PC-9 (cell line): ENCODE data around the gene MBP. TPM values are rescaled to one million over a fixed set of nuclear protein-coding genes. Genes with fewer than 3 reads are reported as not detected.
"Not testable (repeated sequence)": the region's sequence is repeated elsewhere in the genome, so short reads cannot be mapped to it uniquely, and the experiment has no call there.

ENCODE experiments used
- BruUV-seq: library from RNA; stranded (reverse); fragments of 400-500 nt; replicated peaks from 2 replicates; lab custom pipeline; 2021; lab: Mats Ljungman, UMichigan
- CTCF ChIA-PET: fragments of 300-600 bp; sonication (Branson Sonifier 250); formaldehyde crosslinking; loops from one replicate; lab custom pipeline; 2022; ENCODE audit warnings: antibody characterized with exemption; lab: Charles Lee
- POLR2A ChIA-PET: fragments of 300-600 bp; sonication (Branson Sonifier 250); formaldehyde crosslinking; loops from one replicate; lab custom pipeline; 2022; ENCODE audit warnings: antibody characterized with exemption; ENCODE audit not compliant: unreplicated experiment; lab: Charles Lee
- DNase-seq, 2 experiments: peaks; one replicate each; pipeline versions ENCODE4 v3.0.0 to v3.0.0-alpha.2; 2015 to 2022; ENCODE audit warnings: mixed read lengths in 1 of 2
- H2AFZ ChIP-seq: fragments of 200-600 bp; sonication (generic); 2 replicates; pipeline ENCODE4 v1.8.1; 2017; ENCODE audit warnings: antibody characterized with exemption
- H3F3A ChIP-seq: fragments of 200-600 bp; sonication (generic); 2 replicates; pipeline ENCODE4 v1.8.1; 2017; ENCODE audit warnings: antibody characterized with exemption, mild to moderate bottlenecking, low read depth; ENCODE audit not compliant: insufficient read depth
- H3K27ac ChIP-seq: fragments of 200-600 bp; sonication (generic); 2 replicates; pipeline ENCODE4 v1.6.1; 2016; ENCODE audit warnings: mixed run types
- H3K27me3 ChIP-seq: fragments of 200-600 bp; sonication (generic); 2 replicates; pipeline ENCODE4 v1.6.1; 2016; ENCODE audit warnings: low read depth, mixed run types; ENCODE audit not compliant: insufficient read depth
- H3K36me3 ChIP-seq: fragments of 200-600 bp; sonication (generic); 2 replicates; pipeline ENCODE4 v1.6.1; 2016; ENCODE audit warnings: low read depth, mixed run types
- H3K4me1 ChIP-seq: fragments of 200-600 bp; sonication (generic); replicated peaks from 2 replicates; pipeline ENCODE4 v1.6.1; 2016; ENCODE audit warnings: mixed run types; ENCODE audit not compliant: insufficient read depth
- H3K4me2 ChIP-seq: fragments of 200-600 bp; sonication (generic); 2 replicates; pipeline ENCODE4 v1.6.1; 2017; ENCODE audit warnings: mixed run types
- H3K4me3 ChIP-seq: fragments of 200-600 bp; sonication (generic); 2 replicates; pipeline ENCODE4 v1.6.1; 2016; ENCODE audit warnings: mixed run types
- H3K79me2 ChIP-seq: fragments of 200-600 bp; sonication (generic); 2 replicates; pipeline ENCODE4 v1.6.1; 2017; ENCODE audit warnings: low read depth, mixed run types
- H3K9me2 ChIP-seq: fragments of 200-600 bp; sonication (generic); 2 replicates; pipeline ENCODE4 v1.8.1; 2017; ENCODE audit warnings: mild to moderate bottlenecking; ENCODE audit not compliant: insufficient read depth
- H3K9me3 ChIP-seq: fragments of 200-600 bp; sonication (generic); 2 replicates; pipeline ENCODE4 v1.8.1; 2016; ENCODE audit warnings: low read depth; ENCODE audit not compliant: insufficient read depth
- H4K20me1 ChIP-seq: fragments of 200-600 bp; sonication (generic); 2 replicates; pipeline ENCODE4 v1.8.1; 2017; ENCODE audit not compliant: insufficient read depth
- EZH2 ChIP-seq: fragments of 200-600 bp; sonication (generic); IDR thresholded peaks from 2 replicates; pipeline ENCODE4 v1.8.0; 2017; ENCODE audit warnings: antibody characterized with exemption, low read depth
- intact Hi-C: fragments of 100-400 bp; cut with micrococcal nuclease; formaldehyde crosslinking; loops from one replicate; pipeline ENCODE4 v1.10.0; 2022; ENCODE audit not compliant: unreplicated experiment
- total RNA-seq: library from RNA; stranded (reverse); gene quantifications from 2 replicates; pipeline ENCODE4 v1.2.3, GENCODE V29; 2021
- TF ChIP-seq, protein P1 (sequence below): fragments of 200-600 bp; sonication (generic); conservative IDR thresholded peaks from 2 replicates; pipeline ENCODE4 v1.6.1; 2017; ENCODE audit warnings: mixed run types, antibody characterized with exemption, mild to moderate bottlenecking, moderate library complexity

Gene MBP
- total RNA-seq, 1 experiment from 2014 or later, result 37.9 TPM

DNA sequence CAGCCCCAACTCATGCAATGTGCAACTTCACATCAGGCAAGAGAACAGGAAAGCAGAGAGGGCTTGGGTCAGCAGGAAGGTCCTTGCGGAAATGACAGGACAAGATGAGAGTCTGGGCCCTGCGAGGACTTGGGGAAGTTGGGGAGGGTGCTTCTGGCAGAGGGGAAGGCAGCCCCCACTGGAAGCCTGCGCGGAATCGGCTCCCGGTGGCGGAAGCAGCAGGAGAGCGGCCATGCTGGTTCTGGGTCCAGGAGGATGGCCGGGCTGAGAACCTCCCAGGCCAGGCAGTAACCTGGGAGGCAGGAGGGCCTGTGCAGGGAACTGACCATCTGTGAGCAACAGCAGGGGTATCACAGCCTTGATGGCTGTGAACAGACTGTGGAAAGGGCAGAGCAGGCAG is 112.9 kb downstream of the MBP start:
- Histone ChIP-seq H3K9me2 (no peaks in the 10 kb centered on the region), H4K20me1 (peaks cover 20% of the 10 kb centered on the region), H2AFZ (no peak overlapping the region), H3K4me1 (no peaks in the 10 kb centered on the region), H3K4me2 (no peak overlapping the region), H3K9me3 (no peaks in the 10 kb centered on the region), H3K79me2 (no peaks in the 10 kb centered on the region; the same call in 1 of the 2 replicates), H3K4me3 (no peak overlapping the region), H3K27me3 (no peaks in the 10 kb centered on the region), H3K36me3 (peaks cover 8% of the 10 kb centered on the region; the same call in 1 of the 2 replicates), H3K27ac (no peak overlapping the region), H3F3A (no peaks in the 10 kb centered on the region)
- DNase-seq, result no peak
- ChIA-PET CTCF (no interaction called here), POLR2A (no interaction called here)
- TF ChIP-seq, protein P1, sequence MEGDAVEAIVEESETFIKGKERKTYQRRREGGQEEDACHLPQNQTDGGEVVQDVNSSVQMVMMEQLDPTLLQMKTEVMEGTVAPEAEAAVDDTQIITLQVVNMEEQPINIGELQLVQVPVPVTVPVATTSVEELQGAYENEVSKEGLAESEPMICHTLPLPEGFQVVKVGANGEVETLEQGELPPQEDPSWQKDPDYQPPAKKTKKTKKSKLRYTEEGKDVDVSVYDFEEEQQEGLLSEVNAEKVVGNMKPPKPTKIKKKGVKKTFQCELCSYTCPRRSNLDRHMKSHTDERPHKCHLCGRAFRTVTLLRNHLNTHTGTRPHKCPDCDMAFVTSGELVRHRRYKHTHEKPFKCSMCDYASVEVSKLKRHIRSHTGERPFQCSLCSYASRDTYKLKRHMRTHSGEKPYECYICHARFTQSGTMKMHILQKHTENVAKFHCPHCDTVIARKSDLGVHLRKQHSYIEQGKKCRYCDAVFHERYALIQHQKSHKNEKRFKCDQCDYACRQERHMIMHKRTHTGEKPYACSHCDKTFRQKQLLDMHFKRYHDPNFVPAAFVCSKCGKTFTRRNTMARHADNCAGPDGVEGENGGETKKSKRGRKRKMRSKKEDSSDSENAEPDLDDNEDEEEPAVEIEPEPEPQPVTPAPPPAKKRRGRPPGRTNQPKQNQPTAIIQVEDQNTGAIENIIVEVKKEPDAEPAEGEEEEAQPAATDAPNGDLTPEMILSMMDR, result no peak
- intact Hi-C loops, result no loop called here
- BruUV-seq, result no TSS peak

DNA sequence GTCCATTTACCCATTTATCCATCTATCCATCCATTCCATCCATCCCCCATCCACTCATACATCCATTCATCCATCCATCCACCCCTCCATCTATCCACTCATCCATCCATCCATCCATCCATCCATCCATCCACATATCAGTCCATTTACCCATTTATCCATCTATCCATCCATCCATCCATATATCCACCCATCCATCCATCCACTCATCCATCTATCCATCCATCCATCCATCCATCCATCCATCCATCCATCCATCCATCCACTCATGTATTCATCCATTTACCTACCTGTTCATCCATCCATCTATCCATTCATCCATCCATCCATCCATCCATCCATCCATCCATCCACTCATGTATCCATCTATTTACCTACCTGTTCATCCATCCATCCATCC is 113.9 kb downstream of the MBP start:
- H4K20me1 ChIP-seq, result peaks cover 20% of the 10 kb centered on the region
- POLR2A ChIA-PET, CTCF ChIA-PET, H3K27ac ChIP-seq, BruUV-seq, DNase-seq, H3K36me3 ChIP-seq, H3K9me2 ChIP-seq, H3K4me3 ChIP-seq, intact Hi-C loops, H3K27me3 ChIP-seq, H2AFZ ChIP-seq, H3K9me3 ChIP-seq, H3K4me2 ChIP-seq, H3F3A ChIP-seq, H3K4me1 ChIP-seq, H3K79me2 ChIP-seq: not testable (repeated sequence)

DNA sequence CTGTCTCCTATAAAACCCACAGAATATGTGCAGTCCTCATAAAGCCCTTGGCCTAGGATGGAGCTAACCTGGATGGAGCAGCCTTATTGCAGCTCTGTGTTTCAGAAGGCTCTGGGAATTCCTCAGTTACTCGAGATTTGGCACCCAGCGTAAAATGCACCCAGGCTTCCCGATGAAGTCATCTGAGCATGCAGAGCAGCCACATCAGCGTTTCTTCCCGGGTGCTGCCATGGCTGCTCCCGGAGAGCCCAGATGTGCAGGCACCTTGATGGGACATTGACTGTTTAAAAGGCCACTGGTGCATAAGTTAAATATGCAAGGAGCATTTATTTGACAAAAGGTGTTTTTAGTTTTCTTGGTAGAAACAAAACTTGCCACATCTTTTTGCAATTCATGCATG is 115.2 kb downstream of the MBP start:
- no peaks in the 10 kb centered on the region for H3K4me1 ChIP-seq
- H3K79me2 ChIP-seq, result peaks cover 8% of the 10 kb centered on the region; the same call in 1 of the 2 replicates
- ChIA-PET POLR2A (no interaction called here), CTCF (no interaction called here)
- H3K4me2 ChIP-seq, result no peak overlapping the region
- no peaks in the 10 kb centered on the region for H3K9me3 ChIP-seq
- peaks cover 8% of the 10 kb centered on the region; the same call in 1 of the 2 replicates for H3K36me3 ChIP-seq
- H2AFZ ChIP-seq, result no peak overlapping the region
- H4K20me1 ChIP-seq, result peaks cover 17% of the 10 kb centered on the region
- no peaks in the 10 kb centered on the region for H3F3A ChIP-seq
- no peak overlapping the region for H3K4me3 ChIP-seq
- intact Hi-C loops, result no loop called here
- H3K27ac ChIP-seq, result no peak overlapping the region
- no peaks in the 10 kb centered on the region for H3K9me2 ChIP-seq
- TF ChIP-seq, protein P1, result no peak
- no peak for TF ChIP-seq EZH2
- DNase-seq, result no peak
- H3K27me3 ChIP-seq, result no peaks in the 10 kb centered on the region
- BruUV-seq, result no TSS peak

DNA sequence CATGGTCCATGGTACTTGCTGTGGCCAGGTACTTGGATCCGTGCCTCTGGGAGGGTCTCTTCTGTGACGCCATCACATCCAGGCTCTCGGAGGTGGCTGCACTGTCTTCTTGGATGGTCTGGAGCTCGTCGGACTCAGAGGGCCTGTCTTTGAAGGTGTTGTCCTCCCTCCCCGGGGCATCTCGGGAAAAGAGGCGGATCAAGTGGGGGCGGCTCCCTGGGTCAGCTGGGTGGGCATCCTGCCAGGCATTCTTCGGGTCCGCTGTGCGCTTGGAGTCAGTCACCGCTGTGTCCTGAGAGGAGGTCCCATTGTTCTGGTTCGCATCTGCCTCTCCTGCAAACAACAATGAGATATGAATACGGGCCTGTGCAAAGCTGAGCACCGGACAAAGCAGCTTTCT is 115.6 kb downstream of the MBP start:
- H3K9me3 ChIP-seq, result no peaks in the 10 kb centered on the region
- DNase-seq, result no peak
- H3K4me1 ChIP-seq, result no peaks in the 10 kb centered on the region
- peaks cover 8% of the 10 kb centered on the region; the same call in 1 of the 2 replicates for H3K79me2 ChIP-seq
- H3K4me3 ChIP-seq, result no peak overlapping the region
- H4K20me1 ChIP-seq, result peaks cover 16% of the 10 kb centered on the region
- no peak for TF ChIP-seq EZH2
- TF ChIP-seq, protein P1, result no peak
- BruUV-seq, result no TSS peak
- ChIA-PET POLR2A (no interaction called here), CTCF (no interaction called here)
- H3K9me2 ChIP-seq, result no peaks in the 10 kb centered on the region
- H3F3A ChIP-seq, result no peaks in the 10 kb centered on the region
- no peak overlapping the region for H3K27ac ChIP-seq
- no peak overlapping the region for H3K4me2 ChIP-seq
- intact Hi-C loops, result no loop called here
- peaks cover 8% of the 10 kb centered on the region; the same call in 1 of the 2 replicates for H3K36me3 ChIP-seq
- H2AFZ ChIP-seq, result no peak overlapping the region
- no peaks in the 10 kb centered on the region for H3K27me3 ChIP-seq
